GM21367 (cell line): ENCODE measurements around the gene PIGR.

Experiments
- ATAC-seq: cut with Tn5 transposase; IDR thresholded peaks from one replicate; pipeline ENCODE4 v1.9.1; 2021; ENCODE audit not compliant: unreplicated experiment

PIGR gene

DNA sequence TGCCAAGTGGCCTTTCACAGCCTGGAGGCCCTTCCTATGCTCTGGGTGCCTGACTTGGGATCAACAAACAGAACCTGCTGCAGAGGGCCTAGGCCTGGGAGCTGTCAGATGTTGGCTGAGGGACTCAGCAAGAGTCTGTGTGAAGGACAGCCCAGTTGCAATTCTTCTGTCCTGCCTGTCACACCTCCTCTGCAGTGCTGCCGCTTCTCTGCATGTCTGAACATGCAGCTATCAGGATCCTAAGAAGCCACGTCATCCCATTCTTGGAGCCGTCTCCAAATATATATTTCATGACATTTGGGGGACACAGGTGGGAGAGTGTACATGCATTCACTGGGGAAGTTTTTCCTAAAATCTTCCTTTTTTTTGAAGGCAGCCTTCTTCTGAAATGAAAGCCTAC lies 15.4 kb upstream of the PIGR start:
- no peak for ATAC-seq

DNA sequence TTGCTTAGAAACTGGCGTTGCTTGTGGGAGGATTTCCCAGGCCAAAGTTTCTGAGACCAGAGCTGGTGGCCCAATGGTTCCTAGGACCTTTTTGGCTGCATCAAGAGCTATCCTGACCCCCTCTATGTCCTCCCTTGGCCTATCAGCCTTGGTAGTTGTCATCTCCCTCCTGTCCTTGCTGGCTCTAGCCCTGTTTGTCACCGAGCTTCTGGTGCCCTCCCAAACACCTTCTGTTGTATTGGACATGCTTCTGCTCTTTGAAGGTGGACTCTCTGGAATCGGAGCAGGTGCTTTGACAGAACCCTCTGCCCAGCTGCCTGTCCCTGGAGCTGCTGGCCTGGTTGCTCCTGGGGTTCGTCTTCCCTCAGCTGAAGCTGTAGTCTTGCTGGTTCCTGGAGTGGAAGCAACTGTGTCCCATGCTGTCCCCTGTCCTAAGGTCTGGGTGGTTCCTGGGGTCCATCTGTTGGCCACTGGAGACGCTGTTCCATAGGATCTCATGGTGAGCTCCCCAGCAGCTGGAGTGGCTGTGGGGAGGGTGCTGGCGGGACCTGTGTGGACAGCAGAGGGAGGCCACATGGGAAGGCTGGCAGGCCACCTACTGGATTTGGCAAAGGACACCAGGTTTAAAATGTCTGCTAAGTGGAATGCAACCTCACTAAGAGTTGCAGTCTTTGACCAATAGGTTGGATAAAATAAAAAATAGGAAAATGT lies 14.6 kb upstream of the PIGR start:
- ATAC-seq, result no peak

- ATAC-seq, result no peak
Measured at GRCh38 chr1:206958144-206958543, 11.9 kb upstream of the PIGR start.

DNA sequence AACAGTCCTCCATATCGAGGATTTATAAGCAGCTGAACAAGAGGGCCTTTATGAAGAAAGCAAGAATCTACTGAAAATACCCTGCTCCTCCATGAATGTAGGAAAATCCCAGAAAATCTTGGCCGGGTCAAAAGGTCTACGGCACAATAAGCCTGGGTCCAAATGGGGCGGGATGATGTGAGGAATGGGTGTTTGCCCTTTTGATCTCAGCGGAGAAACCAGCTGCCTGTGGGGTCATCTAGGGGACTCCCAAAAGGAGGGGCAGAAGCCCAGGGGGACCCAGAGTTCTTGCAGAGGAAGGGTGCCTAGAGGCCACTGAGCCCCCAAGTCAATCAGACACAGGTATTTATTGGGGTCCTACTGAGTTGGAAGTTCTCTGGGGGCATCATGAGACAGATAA lies 11.4 kb upstream of the PIGR start:
- no peak for ATAC-seq

GRCh38 chr1:206955476-206956451 lies 9.5 kb upstream of the PIGR start:
- ATAC-seq, result no peak

DNA sequence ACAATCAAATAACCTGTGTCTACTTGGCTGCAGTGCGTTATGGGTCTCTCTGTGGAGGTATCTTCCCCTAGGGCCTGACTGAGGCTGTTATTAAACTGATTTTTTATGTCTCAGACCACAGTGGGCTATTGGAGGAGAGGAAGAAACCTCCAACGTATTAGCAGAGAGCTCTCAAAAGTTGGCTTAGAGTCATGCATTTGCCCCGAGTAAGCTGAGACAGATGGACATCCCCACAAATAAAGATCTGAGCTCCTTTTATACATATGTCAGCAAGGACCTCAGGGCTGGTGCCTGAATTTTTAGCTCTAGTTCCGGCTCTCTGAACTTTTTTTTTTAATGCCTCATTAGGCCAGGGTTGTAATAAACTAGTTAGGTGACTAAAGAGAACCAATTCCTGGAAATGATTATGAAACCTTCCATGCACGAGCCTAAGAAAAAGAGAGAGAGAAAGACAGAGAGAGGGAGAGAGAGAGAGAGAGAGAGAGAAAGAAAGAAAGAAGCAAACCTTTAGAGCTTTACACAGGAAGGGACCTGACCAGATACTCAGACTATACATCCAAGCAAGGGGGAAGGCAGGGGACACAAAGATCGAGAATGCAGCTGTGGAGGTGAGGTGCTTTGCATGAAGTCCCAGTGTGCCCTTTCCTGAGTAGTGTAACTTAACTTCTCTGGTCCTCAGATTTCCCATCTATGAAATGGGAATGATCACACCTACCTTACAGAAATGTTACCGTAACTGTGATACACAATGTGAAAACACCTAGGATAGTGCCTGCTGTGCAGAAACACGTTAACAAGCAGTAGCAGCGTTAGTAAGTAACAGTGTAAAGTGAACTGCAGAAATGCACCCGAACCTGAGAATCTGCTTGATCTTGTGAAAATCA lies 8.4 kb upstream of the PIGR start:
- ATAC-seq, result no peak

GRCh38 chr1:206953626-206954025 lies 7.4 kb upstream of the PIGR start:
- ATAC-seq, result no peak

- no peak for ATAC-seq
Measured at GRCh38 chr1:206953126-206953525, 6.9 kb upstream of the PIGR start.

- ATAC-seq, result no peak
Measured at GRCh38 chr1:206952171-206952570, 5.9 kb upstream of the PIGR start.

DNA sequence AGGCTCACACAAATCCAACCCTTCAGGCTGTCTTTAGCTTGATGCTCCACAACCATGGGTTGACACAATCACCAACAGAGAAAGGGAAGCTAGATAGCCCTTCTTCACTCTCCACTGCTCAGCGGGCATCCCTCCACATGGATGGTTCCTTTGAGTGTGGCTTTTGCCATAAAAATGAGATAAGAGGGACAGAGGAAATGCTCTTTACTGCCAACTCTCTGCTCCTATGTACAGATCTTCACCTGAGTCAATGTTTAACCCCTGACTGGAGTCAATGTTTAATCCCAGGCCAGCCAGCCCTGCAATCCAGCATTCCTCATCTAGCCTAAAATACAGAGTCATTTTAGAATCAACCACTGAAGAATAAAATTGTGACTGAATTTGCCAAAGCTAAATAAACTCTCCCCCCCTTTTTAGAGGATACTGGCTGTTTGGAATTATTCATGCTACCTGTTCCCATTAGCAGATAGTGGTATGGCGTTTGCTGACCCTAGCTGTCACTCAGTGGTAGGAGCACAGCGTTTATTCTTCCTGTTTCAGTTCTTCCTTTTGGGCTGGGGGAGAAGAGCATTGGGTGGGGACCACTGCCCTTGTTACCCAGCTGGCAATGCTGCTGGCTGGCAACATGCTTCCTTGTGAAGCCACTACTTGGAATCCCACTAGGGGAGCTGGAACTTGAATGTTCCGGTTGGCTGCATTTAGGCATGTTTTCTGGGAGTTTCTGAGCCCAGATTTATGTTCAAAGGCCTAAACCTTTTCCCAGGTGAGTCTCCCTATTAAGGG lies 5.2 kb upstream of the PIGR start:
- ATAC-seq, result no peak

DNA sequence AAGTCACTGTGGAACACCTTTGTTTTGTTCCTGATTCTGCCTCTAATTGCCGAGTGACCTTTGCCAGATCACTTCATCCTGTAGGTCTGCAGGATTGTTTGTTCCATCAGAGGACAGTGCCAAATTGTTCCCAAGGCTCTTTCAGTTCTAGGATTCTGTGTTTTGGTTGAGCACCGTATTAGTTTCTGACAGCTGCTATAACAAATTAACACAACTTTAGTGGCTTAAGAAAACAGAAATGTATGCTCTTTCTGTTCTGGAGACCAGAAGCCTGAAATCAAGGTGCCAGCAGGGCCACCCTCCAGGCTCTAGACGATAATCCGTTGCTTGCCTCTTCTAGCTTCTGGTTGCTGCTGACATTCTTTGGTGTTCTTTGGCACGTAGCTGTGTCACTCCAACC lies 3.4 kb upstream of the PIGR start:
- ATAC-seq, result no peak

GRCh38 chr1:206949208-206949607 lies 2.9 kb upstream of the PIGR start:
- no peak for ATAC-seq

GRCh38 chr1:206947255-206947654 lies 989 bp upstream of the PIGR start:
- no peak for ATAC-seq

- no peak for ATAC-seq
Measured at GRCh38 chr1:206945779-206946178, 487 bp downstream of the PIGR start.

DNA sequence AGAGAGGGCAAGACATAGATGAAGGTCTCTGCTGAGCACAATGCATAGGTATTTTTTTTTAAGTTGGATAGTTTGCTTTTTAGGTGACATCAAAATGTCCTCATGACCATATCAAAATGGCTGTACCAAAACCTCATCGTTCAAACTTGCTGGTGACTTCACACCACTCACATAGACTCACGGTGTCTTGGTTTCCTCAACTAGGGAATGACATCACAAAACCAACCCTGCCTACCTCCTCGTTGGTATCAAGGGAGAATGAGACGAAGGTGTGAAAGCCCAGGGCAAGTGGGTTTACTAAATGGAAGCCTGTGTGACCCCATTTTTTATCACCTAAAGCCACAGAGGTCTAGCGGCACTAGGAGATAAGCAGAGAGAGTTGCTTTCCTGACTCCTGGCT lies 1.6 kb downstream of the PIGR start:
- ATAC-seq, result no peak

- no peak for ATAC-seq
Measured at GRCh38 chr1:206941766-206942418, 4.4 kb downstream of the PIGR start.

DNA sequence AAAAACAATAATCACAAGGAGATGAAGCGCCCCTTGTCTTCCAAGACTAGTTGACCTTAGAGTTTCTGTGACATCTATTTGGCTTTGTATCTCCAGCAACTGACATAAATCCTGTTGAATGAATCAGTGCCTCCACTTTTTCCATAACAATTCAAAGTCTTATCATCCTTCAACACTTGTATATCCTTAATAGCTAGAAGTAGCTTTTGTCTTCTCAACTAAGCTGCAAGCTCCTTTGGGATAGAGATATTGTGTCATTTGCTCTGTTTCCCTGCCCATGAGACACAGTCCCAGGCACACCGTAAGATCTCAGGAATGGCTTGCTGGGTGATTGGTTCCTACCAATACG lies 5.7 kb downstream of the PIGR start:
- ATAC-seq, result no peak

- ATAC-seq, result no peak
Measured at GRCh38 chr1:206939841-206940587, 6.3 kb downstream of the PIGR start.

GRCh38 chr1:206939131-206939530 lies 7.1 kb downstream of the PIGR start:
- ATAC-seq, result no peak
